Right atrium auricular region (tissue), 2 donors: ENCODE results near the gene GPR18. TPM values are rescaled to one million over a fixed set of nuclear protein-coding genes. Genes with fewer than 3 reads are reported as not detected.

Experiments
- DNase-seq: peaks from one replicate; pipeline ENCODE4 v3.0.0-alpha.2; 2019; ENCODE audit warnings: low spot score
- H3K27ac ChIP-seq, 2 donors: fragments of 200-600 bp; sonication (generic); 1 replicate in 1 of 2; 2 replicates in 1 of 2; pipeline ENCODE4 v1.5.1; 2016 to 2019
- H3K27me3 ChIP-seq, 2 donors: fragments of 200-600 bp; sonication (generic); one replicate each; pipeline versions ENCODE4 v1.5.1 to v1.6.0; 2017 to 2019
- H3K36me3 ChIP-seq: fragments of 200-600 bp; sonication (generic); one replicate; pipeline ENCODE4 v1.5.1; 2016
- H3K4me1 ChIP-seq, 2 donors: fragments of 200-600 bp; sonication (generic); one replicate each; pipeline versions ENCODE4 v1.5.1 to v1.6.0; 2017 to 2019
- H3K4me3 ChIP-seq, 2 donors: fragments of 200-600 bp; sonication (generic); 1 replicate in 1 of 2; 2 replicates in 1 of 2; pipeline ENCODE4 v1.5.1; 2017 to 2019; ENCODE audit warnings: mild to moderate bottlenecking in 1 of 2, moderate library complexity in 1 of 2
- H3K9me3 ChIP-seq, 2 donors: fragments of 200-600 bp; sonication (generic); one replicate each; pipeline ENCODE4 v1.5.1; 2019
- CTCF ChIP-seq, 2 donors: fragments of 200-600 bp; sonication (generic); IDR thresholded peaks; one replicate each; pipeline ENCODE4 v1.5.1; 2019; ENCODE audit warnings: antibody characterized with exemption in 2 of 2
- total RNA-seq, 2 donors: library from RNA; depleted of rRNA; stranded (reverse); fragments of >200 nt; gene quantifications; one replicate each; pipeline ENCODE4 v1.1.0, GENCODE V29; 2016

GPR18 gene
- total RNA-seq, 2 donors from 2014 or later: 0.28 TPM; not detected in 1

GRCh38 chr13:99278200-99278599 lies 20.0 kb upstream of the GPR18 start:
- DNase-seq: no peak
- no peak for TF ChIP-seq CTCF (IDR thresholded peaks at IDR 0.05)
- Histone ChIP-seq H3K27ac (no peak overlapping the region), H3K9me3 (no peaks in the 10 kb centered on the region), H3K27me3 (no peaks in the 10 kb centered on the region), H3K4me3 (no peak overlapping the region), H3K36me3 (no peaks in the 10 kb centered on the region), H3K4me1 (peaks cover 0 to 23% of the 10 kb centered on the region in 2 donors)

- Histone ChIP-seq H3K36me3 (no peaks in the 10 kb centered on the region), H3K27ac (no peak overlapping the region), H3K4me3 (no peak overlapping the region), H3K9me3 (peaks cover 0 to 1% of the 10 kb centered on the region in 2 donors), H3K4me1 (peaks cover 0 to 18% of the 10 kb centered on the region in 2 donors), H3K27me3 (no peaks in the 10 kb centered on the region)
- TF ChIP-seq CTCF (IDR thresholded peaks at IDR 0.05): no peak
- no peak for DNase-seq
Observed at GRCh38 chr13:99277629-99278028, 19.4 kb upstream of the GPR18 start.

- Histone ChIP-seq H3K4me1 (peaks cover 0 to 8% of the 10 kb centered on the region in 2 donors), H3K36me3 (no peaks in the 10 kb centered on the region), H3K27ac (no peak overlapping the region), H3K4me3 (no peak overlapping the region), H3K27me3 (no peaks in the 10 kb centered on the region), H3K9me3 (peaks cover 0 to 8% of the 10 kb centered on the region in 2 donors)
- DNase-seq: no peak
- TF ChIP-seq CTCF (IDR thresholded peaks at IDR 0.05): no peak
Observed at GRCh38 chr13:99276706-99277105, 18.5 kb upstream of the GPR18 start.

GRCh38 chr13:99275093-99275469 lies 16.9 kb upstream of the GPR18 start:
- H3K27ac ChIP-seq: no peak overlapping the region
- peaks cover 0 to 8% of the 10 kb centered on the region in 2 donors for H3K9me3 ChIP-seq
- H3K4me1 ChIP-seq: peaks cover 0 to 5% of the 10 kb centered on the region in 2 donors
- DNase-seq: no peak
- H3K4me3 ChIP-seq: no peak overlapping the region
- no peaks in the 10 kb centered on the region for H3K36me3 ChIP-seq
- no peak for TF ChIP-seq CTCF (IDR thresholded peaks at IDR 0.05)
- H3K27me3 ChIP-seq: no peaks in the 10 kb centered on the region

GRCh38 chr13:99273128-99273527 lies 14.9 kb upstream of the GPR18 start:
- peaks cover 0 to 5% of the 10 kb centered on the region in 2 donors for H3K4me1 ChIP-seq
- no peak overlapping the region for H3K27ac ChIP-seq

More at GRCh38 chr13:99273128-99273527, 14.9 kb upstream of the GPR18 start:
- H3K27me3 ChIP-seq: no peaks in the 10 kb centered on the region
- H3K9me3 ChIP-seq: peaks cover 0 to 8% of the 10 kb centered on the region in 2 donors
- no peak overlapping the region for H3K4me3 ChIP-seq
- no peaks in the 10 kb centered on the region for H3K36me3 ChIP-seq
- DNase-seq: no peak
- TF ChIP-seq CTCF (IDR thresholded peaks at IDR 0.05): no peak
